IMR-90 (cell line): ENCODE measurements around the gene RAD18. TPM values are rescaled to one million over a fixed set of nuclear protein-coding genes. Genes with fewer than 3 reads are reported as not detected.
A peak's percentile ranks its signal among the peaks of the same experiment; 100 is the strongest.

Experiments used
- ATAC-seq: fragments of 200-7000 bp; cut with Tn5 transposase; 2 replicates; pipeline ENCODE4 v1.9.1; 2020; ENCODE audit warnings: low read depth, mild to moderate bottlenecking, moderate library complexity
- BruUV-seq: library from RNA; stranded (reverse); fragments of 400-500 nt; replicated peaks from 2 replicates; lab custom pipeline; 2021; lab: Mats Ljungman, UMichigan
- CTCF ChIA-PET: fragments of 300-600 bp; formaldehyde crosslinking; extraction: SDS; loops from one replicate; lab custom pipeline; 2021; ENCODE audit warnings: antibody characterized with exemption; lab: Yijun Ruan, JAX
- POLR2A ChIA-PET: fragments of 300-600 bp; sonication (Branson Sonifier 250); formaldehyde crosslinking; loops from one replicate; lab custom pipeline; 2022; ENCODE audit warnings: antibody characterized with exemption; ENCODE audit not compliant: unreplicated experiment; lab: Charles Lee
- DNase-seq: peaks from one replicate; pipeline ENCODE4 v3.0.0; 2013
- H2AFZ ChIP-seq: replicated peaks from 2 replicates; pipeline ENCODE3; 2013; ENCODE audit warnings: low read length, mild to moderate bottlenecking; ENCODE audit not compliant: poor library complexity
- H2AK5ac ChIP-seq: 2 replicates; pipeline ENCODE4 v1.6.1; 2013; ENCODE audit warnings: low read depth, low read length, inconsistent platforms
- H2AK9ac ChIP-seq: replicated peaks from 2 replicates; pipeline ENCODE3; 2013; ENCODE audit warnings: mild to moderate bottlenecking, low read depth, low read length, moderate library complexity; ENCODE audit not compliant: poor library complexity
- H2BK120ac ChIP-seq: 2 replicates; pipeline ENCODE4 v1.6.1; 2013; ENCODE audit warnings: low read depth, low read length, inconsistent platforms
- H2BK15ac ChIP-seq: 3 replicates; pipeline ENCODE4 v1.6.1; 2013; ENCODE audit warnings: low read depth, low read length, inconsistent platforms
- H2BK20ac ChIP-seq: 2 replicates; pipeline ENCODE4 v1.6.1; 2013; ENCODE audit warnings: low read depth, mild to moderate bottlenecking, inconsistent platforms, low read length, moderate library complexity
- H2BK5ac ChIP-seq: 2 replicates; pipeline ENCODE4 v1.6.1; 2013; ENCODE audit warnings: mild to moderate bottlenecking, low read depth, low read length, inconsistent platforms; ENCODE audit not compliant: poor library complexity, severe bottlenecking
- H3K14ac ChIP-seq: replicated peaks from 2 replicates; pipeline ENCODE4 v1.6.1; 2013; ENCODE audit warnings: low read depth, low read length, inconsistent platforms
- H3K18ac ChIP-seq: 2 replicates; pipeline ENCODE4 v1.6.1; 2013; ENCODE audit warnings: low read depth, low read length, control low read depth
- H3K23ac ChIP-seq: 2 replicates; pipeline ENCODE4 v1.6.1; 2013; ENCODE audit warnings: low read depth, low read length, inconsistent platforms
- H3K27ac ChIP-seq: 2 replicates; pipeline ENCODE4 v1.5.1; 2013; ENCODE audit warnings: mild to moderate bottlenecking, control low read depth, low read length; ENCODE audit not compliant: insufficient read depth
- H3K27me3 ChIP-seq: 2 replicates; pipeline ENCODE4 v1.6.1; 2013; ENCODE audit warnings: low read length; ENCODE audit not compliant: control insufficient read depth, insufficient read depth
- H3K36me3 ChIP-seq: 2 replicates; pipeline ENCODE4 v1.6.1; 2013; ENCODE audit warnings: low read length, mixed read lengths; ENCODE audit not compliant: control insufficient read depth, insufficient read depth
- H3K4ac ChIP-seq: 2 replicates; pipeline ENCODE4 v1.6.1; 2013; ENCODE audit warnings: low read depth, low read length, inconsistent platforms
- H3K4me1 ChIP-seq: 2 replicates; pipeline ENCODE4 v1.6.1; 2013; ENCODE audit warnings: low read length, mixed read lengths; ENCODE audit not compliant: control insufficient read depth, insufficient read depth
- H3K4me2 ChIP-seq: 2 replicates; pipeline ENCODE4 v1.6.1; 2013; ENCODE audit warnings: low read depth, mild to moderate bottlenecking, control low read depth, low read length, moderate library complexity
- H3K4me3 ChIP-seq: 2 replicates; pipeline ENCODE4 v1.5.1; 2013; ENCODE audit warnings: low read depth, mild to moderate bottlenecking, control low read depth, low read length, moderate library complexity; ENCODE audit not compliant: insufficient read depth
- H3K56ac ChIP-seq: 2 replicates; pipeline ENCODE4 v1.6.1; 2013; ENCODE audit warnings: low read length, inconsistent platforms; ENCODE audit not compliant: insufficient read depth; ENCODE audit errors: extremely low read depth
- H3K79me1 ChIP-seq, 2 experiments: 2 replicates each; pipeline ENCODE4 v1.6.1; 2013; ENCODE audit warnings: low read length in 2 of 2, inconsistent platforms in 1 of 2, low read depth in 1 of 2
- H3K9ac ChIP-seq: 2 replicates; pipeline ENCODE4 v1.6.1; 2013; ENCODE audit warnings: low read depth, low read length, control low read depth
- H3K9me1 ChIP-seq: 2 replicates; pipeline ENCODE4 v1.6.1; 2013; ENCODE audit warnings: low read length, inconsistent platforms; ENCODE audit not compliant: insufficient read depth
- H3K9me3 ChIP-seq: 2 replicates; pipeline ENCODE4 v1.6.1; 2013; ENCODE audit warnings: low read length; ENCODE audit not compliant: control insufficient read depth, insufficient read depth
- H4K20me1 ChIP-seq: 2 replicates; pipeline ENCODE4 v1.6.1; 2013; ENCODE audit warnings: low read length, inconsistent platforms; ENCODE audit not compliant: insufficient read depth
- H4K5ac ChIP-seq: 2 replicates; pipeline ENCODE4 v1.6.1; 2013; ENCODE audit warnings: mild to moderate bottlenecking, low read depth, low read length, control low read depth
- H4K8ac ChIP-seq, 2 experiments: 2 replicates each; pipeline ENCODE4 v1.6.1; 2013; ENCODE audit warnings: low read depth in 2 of 2, low read length in 2 of 2, control low read depth in 1 of 2, inconsistent platforms in 1 of 2
- H4K91ac ChIP-seq: 2 replicates; pipeline ENCODE4 v1.6.1; 2013; ENCODE audit warnings: low read depth, low read length, inconsistent platforms; ENCODE audit not compliant: insufficient read depth
- BHLHE40 ChIP-seq: fragments of 150-350 bp; IDR thresholded peaks from 2 replicates; pipeline ENCODE4 v1.6.1; 2016; ENCODE audit warnings: mild to moderate bottlenecking, low read depth, low read length
- CEBPB ChIP-seq: IDR thresholded peaks from 2 replicates; pipeline ENCODE4 v1.6.1; 2012; ENCODE audit warnings: low read depth, low read length, improper control_type of control experiment
- WGBS, 2 experiments: methylation state at CpG; one replicate each; pipeline versions ENCODE4 v1.1.5 to v1.1.7; 2013; ENCODE audit warnings: missing lambda C conversion rate in 2 of 2; ENCODE audit not compliant: insufficient read length in 1 of 2; ENCODE audit errors: extremely low coverage in 2 of 2; 5-methylcytosine and 5-hydroxymethylcytosine counted together
- dilution Hi-C: fragments of 300-500 bp; cut with HindIII; formaldehyde crosslinking; loops from one replicate; pipeline ENCODE4 v1.14.3; 2018; ENCODE audit warnings: low sequenced_read_pairs; ENCODE audit not compliant: unreplicated experiment
- in situ Hi-C: fragments of 300-500 bp; cut with MboI; formaldehyde crosslinking; loops from 3 replicates; pipeline ENCODE4 v1.14.3; 2019; ENCODE audit warnings: low sequenced_read_pairs, inconsistent platforms, mixed read lengths
- intact Hi-C: fragments of 100-400 bp; cut with micrococcal nuclease; formaldehyde crosslinking; loops from 2 replicates; pipeline ENCODE4 v1.10.0; 2022
- polyA plus RNA-seq, 3 experiments: library from polyadenylated mRNA; depleted of rRNA; stranded (reverse); fragments of >200 nt; gene quantifications; 2 replicates each; pipeline ENCODE4 v1.2.3, GENCODE V29; 2012; ENCODE audit warnings: low replicate concordance in 1 of 3
- total RNA-seq: library from RNA; depleted of rRNA; stranded (reverse); fragments of >200 nt; gene quantifications from 2 replicates; pipeline ENCODE4 v1.2.3, GENCODE V29; 2012
- TF ChIP-seq, protein P1 (sequence below): conservative IDR thresholded peaks from 2 replicates; pipeline ENCODE4 v1.5.1; 2012; ENCODE audit warnings: mild to moderate bottlenecking, low read depth, low read length, improper control_type of control experiment

Gene RAD18
- total and polyA plus RNA-seq, 2 of the 4 experiments (the other 2 are of a cell fraction), result 8.2 to 17.2 TPM

DNA sequence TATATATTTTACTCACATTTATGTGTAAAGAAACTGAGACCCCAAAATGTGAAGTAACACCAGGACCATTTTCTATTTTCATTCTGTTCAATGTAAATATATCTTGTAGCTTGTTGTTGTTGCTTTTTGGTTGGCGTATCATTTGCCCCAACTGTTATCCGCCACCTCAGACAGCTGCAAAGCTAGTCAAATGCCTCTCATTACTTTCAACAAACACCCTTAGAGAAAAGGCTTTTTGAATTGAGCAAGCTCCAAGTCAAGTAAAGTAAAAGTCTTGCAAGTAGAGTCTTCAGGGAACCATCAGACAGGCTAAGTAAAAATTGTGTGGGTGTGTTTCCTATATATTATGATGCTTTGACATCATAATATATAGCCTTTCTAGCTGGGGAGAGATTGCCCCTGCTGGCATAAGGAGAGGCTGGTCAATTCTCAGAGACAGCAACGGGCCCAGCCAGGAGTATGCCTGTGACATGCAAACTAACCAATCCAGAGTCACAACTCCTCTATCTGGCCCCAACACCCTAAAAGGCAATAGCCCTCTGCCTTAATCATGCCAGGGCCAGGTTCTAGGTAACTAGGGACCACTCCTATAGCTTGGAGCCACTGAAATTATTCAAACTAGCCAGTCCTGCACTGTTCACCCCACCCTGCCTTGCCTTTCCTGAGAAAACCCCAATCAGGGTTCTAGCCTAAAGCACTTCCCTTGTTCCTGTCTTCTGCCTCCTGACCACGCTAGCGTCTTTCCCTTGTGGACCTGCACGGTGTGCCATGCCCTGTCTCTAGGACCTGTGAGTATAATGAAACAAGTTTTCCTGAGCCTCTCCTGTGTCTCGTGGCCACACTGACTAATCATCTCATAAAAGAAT, 75.6 kb downstream of the RAD18 start (continued):
- TF ChIP-seq, protein P1, sequence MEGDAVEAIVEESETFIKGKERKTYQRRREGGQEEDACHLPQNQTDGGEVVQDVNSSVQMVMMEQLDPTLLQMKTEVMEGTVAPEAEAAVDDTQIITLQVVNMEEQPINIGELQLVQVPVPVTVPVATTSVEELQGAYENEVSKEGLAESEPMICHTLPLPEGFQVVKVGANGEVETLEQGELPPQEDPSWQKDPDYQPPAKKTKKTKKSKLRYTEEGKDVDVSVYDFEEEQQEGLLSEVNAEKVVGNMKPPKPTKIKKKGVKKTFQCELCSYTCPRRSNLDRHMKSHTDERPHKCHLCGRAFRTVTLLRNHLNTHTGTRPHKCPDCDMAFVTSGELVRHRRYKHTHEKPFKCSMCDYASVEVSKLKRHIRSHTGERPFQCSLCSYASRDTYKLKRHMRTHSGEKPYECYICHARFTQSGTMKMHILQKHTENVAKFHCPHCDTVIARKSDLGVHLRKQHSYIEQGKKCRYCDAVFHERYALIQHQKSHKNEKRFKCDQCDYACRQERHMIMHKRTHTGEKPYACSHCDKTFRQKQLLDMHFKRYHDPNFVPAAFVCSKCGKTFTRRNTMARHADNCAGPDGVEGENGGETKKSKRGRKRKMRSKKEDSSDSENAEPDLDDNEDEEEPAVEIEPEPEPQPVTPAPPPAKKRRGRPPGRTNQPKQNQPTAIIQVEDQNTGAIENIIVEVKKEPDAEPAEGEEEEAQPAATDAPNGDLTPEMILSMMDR, result no peak

DNA sequence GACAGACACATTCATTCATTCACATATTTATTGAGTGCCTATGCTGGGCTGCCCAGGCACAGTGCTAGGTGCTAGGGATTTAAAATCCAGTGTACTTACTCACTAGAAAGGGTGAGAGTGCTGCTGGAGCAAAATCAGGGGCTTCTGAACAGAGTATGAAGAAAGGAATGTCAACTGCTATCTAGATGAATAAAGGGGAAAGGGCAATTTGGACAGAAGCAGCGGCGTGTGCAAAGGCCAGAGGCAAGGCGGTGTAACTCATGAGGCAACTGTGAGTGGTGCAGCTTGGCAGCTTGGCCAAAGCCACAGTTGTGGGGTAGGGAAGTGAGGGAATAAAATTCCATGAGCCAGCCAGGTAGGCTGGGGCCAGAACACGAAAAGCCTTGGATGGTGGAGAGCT, 76.7 kb downstream of the RAD18 start:
- Histone ChIP-seq H2BK20ac (peak overlapping the region; percentile 99), H3K4me3 (no peak overlapping the region), H2AK9ac (peak overlapping the region; percentile 85), H2BK120ac (peak overlapping the region; percentile 95), H3K27ac (peak overlapping the region; percentile 78), H3K9ac (0 out of 2 replicates have a peak overlapping the region, but pooled peaks have one; percentile 25), H2BK5ac (peak overlapping the region; percentile 96), H3K4me1 (peaks cover 31% of the 10 kb centered on the region), H3K36me3 (no peaks in the 10 kb centered on the region; the same call in 1 of the 2 replicates), H3K9me3 (peaks cover 2% of the 10 kb centered on the region; the same call in 1 of the 2 replicates), H2AFZ (peak overlapping the region; percentile 8), H3K56ac (peak overlapping the region; percentile 97; the same call in 1 of the 2 replicates), H3K27me3 (no peaks in the 10 kb centered on the region), H4K20me1 (no peaks in the 10 kb centered on the region), H4K5ac (peak overlapping the region; percentile 100), H4K91ac (peak overlapping the region; percentile 99), H3K4ac (peak overlapping the region; percentile 92), H3K18ac (peak overlapping the region; percentile 100), H2AK5ac (peak overlapping the region; percentile 92), H2BK15ac (peak overlapping the region; percentile 61; the same call in 2 of the 3 replicates), H3K79me1 (peaks cover 7 to 28% of the 10 kb centered on the region in 2 experiments; a peak in 2 of 4 replicates), H3K23ac (peak overlapping the region; percentile 98), H4K8ac (peak overlapping the region; percentile 87 to 91), H3K4me2 (no peak overlapping the region), H3K9me1 (peaks cover 13% of the 10 kb centered on the region), H3K14ac (peak overlapping the region; percentile 66)
- peak; percentile 19 for ATAC-seq
- DNase-seq, result peak; percentile 65
- dilution Hi-C loops, result no loop called here
- peak; percentile 14; the same call in 1 of the 2 replicates for TF ChIP-seq CEBPB
- TF ChIP-seq BHLHE40, result no peak
- intact Hi-C loops, result loop anchor here (5.0 kb wide), 1 partner anchor 76 kb away; the partner anchor contains the start of gene RAD18
- WGBS, 2 experiments, result no CpG with 5 or more reads among the region's 4 CpGs
- in situ Hi-C loops, result no loop called here
- CTCF ChIA-PET, result interaction anchor here (1.2 to 1.7 kb wide), 2 partner anchors 30 to 62 kb away, joined by 3 to 4 read pairs; no protein-coding TSS in a partner anchor
- BruUV-seq, result no TSS peak
- POLR2A ChIA-PET, result no interaction called here
